ENCODE data around the gene SPEN.
A peak's percentile ranks its signal among the peaks of the same experiment; 100 is the strongest.
"Not testable (repeated sequence)": the region's sequence is repeated elsewhere in the genome, so short reads cannot be mapped to it uniquely, and the experiment has no call there.

SPEN gene

DNA sequence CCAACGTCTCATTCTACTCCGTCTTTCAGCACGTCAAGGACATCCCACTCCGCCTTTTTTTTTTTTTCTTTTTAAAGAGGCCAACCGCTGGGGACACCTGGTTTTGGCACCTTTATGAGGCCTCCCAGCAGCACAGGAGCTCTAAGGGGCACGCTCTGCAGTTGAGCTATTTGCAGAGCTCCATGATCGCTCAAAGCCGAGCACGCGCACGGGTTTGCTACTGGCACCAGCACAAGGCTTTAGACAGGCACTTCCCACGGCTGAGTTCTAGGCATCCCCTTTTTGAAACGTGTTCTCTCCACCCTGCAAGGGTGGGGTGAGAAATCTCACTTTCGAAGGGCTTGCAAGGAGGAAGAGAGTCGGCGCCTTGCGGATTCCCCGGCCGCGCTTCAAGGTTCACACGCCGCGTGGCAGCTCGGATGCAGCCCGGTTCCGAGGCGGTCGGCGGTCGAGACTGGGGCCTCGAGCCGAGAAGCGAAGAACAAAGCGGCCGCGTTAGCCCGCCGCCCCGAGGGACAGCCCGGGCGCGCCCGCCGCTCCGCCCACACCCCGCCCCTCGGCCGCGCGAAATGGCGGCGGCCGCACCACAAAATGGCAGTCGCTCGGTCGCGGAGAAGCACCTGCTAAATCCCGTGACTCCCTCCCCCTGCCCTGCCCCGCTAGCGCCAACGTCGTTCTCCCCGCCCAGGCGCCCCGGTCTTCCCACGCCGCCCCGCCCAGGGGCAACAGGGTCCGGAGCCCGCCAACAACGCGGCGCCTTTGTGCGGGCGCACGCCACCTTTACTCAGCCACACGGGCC lies 12.9 kb upstream of the SPEN start:
- DNase-seq (ENCODE audit: low read depth in 1 of 2, low spot score in 1 of 2): peak; percentile 65 to 84

DNA sequence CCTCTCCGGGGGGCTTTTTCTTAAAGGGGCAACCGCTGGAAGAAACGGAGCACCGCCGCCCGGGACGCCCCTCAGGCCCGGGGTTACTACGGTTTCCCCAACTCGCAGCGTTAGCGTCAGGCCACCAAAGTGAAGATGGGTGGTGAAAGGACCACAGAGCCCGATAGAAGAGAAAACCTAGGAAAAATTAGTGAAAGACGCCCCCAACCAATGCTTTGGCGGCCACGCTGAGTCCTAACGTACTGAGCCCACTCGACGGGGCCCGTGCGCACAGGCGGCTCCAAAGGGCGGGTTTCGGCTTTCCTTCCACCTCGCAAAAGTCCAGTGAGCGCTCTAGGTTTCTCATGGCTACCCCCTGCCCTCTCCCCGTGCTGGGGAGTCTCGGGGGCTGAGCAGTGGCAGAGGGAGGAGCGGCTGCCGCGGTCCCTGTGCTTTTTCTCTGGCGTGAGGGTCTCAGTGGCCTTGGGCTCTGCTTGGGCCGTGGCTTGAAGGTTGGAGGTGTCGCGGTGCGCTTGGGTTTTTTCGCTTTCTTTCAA lies 12.2 kb upstream of the SPEN start:
- no peak for DNase-seq (ENCODE audit: low read depth in 1 of 2, low spot score in 1 of 2)

DNA sequence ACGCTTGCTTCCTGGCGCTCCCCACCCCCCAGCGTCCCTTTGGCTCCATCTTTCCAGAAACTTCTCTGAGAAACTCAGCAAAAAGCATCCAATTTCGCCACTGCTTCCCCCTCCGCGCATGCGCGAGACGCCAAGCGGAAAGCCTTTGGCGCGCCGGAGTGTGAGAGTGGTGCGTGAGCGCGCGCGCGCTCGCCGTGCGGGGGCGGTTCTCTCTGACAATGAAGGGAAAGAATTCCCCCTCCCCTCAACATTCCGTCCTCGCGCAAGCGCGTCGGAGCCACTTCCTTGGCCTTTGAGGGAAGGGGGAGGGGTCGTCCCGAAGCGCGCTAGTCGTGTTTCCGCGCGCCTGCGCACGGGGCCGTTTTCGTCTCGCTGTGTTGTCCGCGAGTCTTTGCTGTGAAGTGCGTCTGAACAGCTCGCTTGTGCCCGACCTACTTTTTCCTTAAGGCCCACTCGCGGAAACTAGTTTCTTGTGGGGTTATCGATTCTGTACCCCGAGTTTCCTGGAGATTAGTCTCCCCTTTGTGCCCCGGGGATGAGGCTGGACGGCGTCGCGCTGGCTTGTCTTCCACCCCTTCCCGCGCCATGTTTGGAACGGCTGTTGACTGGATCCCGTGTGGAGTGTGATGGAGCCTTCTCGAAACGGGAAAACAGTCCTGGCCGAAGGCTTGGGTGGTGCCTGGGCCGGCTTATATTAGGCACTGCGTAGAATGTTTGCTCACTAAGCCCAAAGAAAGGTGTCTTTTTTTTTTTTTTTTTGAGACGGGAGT lies 11.6 kb upstream of the SPEN start:
- peak; percentile 97 to 99 for DNase-seq (ENCODE audit: low read depth in 1 of 2, low spot score in 1 of 2)

DNA sequence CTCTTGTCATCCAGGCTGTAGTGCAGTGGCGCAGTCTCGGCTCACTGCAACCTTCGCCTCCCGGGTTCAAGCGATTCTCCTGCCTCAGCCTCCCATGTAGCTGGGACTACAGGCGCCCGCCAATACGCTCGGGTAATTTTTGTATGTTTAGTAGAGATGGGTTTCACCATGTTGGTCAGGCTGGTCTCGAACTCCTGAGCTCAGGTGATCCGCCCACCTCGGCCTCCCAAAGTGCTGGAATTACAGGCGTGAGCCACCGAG lies 11.1 kb upstream of the SPEN start:
- DNase-seq (ENCODE audit: low read depth in 1 of 2, low spot score in 1 of 2): not testable (repeated sequence)

DNA sequence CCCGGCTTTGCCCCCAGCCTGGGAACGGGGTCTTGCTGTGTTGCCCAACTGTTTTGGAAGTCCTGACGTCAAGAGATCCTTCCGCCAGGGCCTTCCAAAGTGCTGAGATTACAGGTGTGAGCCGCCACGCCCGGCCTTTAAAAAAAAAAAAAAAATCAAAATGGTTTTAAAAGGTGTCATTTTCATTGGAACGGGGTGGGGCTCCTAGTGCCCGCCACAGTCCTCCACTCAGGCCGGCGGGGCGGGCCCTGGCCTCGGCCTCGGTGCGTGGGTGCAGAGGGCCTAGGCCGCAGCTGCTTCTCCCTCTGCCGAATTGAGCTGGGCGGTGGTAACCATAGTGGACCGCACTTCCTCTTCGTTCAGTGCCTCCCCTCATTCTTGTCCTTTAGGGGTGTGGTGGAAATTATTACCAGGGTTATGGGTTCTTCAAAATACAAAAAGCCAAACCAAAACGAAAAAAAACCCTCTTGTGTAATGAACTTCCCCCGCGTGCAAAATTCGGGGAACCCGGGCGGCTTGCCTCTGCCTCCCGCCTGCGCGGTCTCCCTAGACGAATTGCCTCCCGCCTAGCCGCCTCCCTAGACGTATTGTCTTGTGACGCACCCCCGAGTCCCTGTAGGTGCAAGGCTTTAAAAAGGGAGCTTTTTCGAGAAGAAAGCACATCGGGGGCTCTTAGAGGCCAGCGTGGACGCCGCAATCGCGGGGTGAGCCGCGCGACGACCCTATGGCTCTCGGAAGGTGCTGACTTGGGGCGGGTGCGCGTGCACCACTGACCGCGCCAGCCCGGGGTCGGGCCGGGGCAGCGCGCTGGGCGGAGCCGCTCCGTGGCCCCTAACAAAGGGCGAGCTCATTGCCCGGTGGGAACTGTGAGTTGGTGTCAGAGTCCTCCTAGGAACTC lies 10.5 kb upstream of the SPEN start:
- DNase-seq (ENCODE audit: low read depth in 1 of 2, low spot score in 1 of 2): peak in 1 of 2 donors; percentile 8

DNA sequence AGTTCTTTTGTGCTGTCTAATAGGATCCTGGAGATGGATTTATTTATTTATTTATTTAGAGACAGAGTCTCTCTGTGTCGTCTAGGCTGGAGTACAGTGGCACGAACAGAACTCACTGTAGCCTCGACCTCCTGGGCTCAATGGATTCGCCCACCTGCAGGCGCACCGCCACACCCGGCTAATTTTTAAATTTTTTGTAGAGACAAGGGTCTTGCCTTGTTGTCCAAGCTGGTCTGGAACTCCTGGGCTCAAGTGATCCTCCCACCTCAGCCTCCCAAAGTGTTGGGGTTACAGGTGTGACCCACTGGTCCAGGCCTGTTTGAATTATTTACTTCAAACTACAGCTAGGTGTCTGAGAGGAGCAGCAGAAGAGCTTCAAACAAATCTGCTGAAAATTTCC lies 9.6 kb upstream of the SPEN start:
- no peak for DNase-seq (ENCODE audit: low read depth in 1 of 2, low spot score in 1 of 2)

DNA sequence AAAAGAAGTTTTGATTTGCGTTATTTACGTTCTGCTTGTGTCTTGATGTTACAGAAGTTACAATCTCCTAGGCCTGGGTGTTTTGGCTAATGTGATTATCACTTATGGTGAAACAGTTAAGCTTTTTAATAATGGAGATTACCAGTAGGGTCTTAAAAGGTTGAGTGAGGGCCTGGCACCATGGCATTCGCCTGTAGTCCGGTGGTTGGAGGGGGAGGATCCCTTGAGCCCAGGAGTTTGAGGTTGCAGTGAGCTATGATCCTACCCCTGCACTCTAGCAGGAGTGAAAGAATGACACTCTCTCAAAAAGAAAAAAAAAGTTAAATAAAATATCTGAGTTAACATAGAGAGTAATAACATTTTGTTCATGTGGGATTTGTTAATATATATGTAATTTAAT lies 8.8 kb upstream of the SPEN start:
- DNase-seq (ENCODE audit: low read depth in 1 of 2, low spot score in 1 of 2): no peak

DNA sequence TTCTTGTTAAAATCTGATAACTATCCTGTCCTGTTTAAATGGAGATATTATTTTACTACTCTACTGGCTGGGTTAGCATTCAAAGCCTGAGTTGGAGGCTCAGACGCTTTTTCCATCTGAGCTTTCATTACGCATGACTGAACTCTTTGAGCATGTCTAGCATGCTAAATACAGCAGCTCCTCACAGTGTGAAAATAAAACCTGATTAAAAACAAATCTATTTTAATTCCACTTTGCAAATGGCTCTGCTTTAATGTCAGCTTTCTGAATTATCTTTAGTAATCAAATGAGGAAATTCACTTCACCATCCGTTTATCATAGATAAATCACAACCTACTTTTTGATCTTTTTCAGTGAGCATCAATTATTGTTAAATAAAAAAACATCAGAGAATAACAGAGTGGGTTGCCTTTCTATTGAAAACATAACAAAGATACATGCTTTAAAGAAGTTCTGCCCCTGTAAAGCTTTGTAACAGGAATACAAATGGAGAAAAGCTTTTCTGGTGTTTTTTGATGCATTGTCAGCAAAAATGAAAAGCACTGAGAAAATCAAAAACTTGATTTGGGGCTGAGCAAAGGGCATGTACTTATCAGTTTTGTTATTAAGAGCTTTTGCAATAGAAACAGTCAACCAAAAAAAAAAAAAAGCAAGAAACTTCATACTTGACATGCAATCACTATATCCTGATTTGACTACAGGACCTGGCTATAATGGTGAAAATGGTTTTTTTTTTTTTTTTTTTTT lies 3.5 kb upstream of the SPEN start:
- DNase-seq (ENCODE audit: low read depth in 1 of 2, low spot score in 1 of 2): no peak

DNA sequence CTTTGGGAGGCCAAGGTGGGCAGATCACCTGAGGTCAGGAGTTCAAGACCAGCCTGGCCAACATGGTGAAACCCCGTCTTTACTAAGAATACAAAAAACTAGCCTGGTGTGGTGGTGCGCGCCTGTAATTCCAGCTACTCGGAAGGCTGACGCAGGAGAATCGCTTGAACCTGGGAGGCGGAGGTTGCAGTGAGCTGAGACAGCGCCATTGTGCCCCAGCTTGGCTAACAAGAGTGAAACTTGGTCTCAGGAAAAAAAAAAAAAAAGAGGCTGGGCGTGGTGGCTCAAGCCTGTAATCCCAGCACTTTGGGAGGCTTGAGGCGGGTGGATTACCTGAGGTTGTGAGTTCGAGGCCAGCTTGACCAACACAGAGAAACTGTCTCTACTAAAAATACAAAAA lies 1.5 kb upstream of the SPEN start:
- DNase-seq (ENCODE audit: low read depth in 1 of 2, low spot score in 1 of 2): not testable (repeated sequence)

DNA sequence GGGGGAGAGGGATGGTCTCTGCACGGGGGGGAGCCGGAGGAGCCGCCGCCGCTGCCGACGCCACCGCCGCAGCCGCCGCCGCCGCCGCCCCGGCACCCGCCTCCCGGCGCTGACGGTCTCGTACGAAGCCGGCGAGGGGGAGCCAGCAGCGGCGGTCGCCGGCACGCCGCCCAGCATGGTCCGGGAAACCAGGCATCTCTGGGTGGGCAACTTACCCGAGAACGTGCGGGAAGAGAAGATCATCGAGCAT lies 311 bp downstream of the SPEN start:
- DNase-seq (ENCODE audit: low read depth in 1 of 2, low spot score in 1 of 2): no peak

DNA sequence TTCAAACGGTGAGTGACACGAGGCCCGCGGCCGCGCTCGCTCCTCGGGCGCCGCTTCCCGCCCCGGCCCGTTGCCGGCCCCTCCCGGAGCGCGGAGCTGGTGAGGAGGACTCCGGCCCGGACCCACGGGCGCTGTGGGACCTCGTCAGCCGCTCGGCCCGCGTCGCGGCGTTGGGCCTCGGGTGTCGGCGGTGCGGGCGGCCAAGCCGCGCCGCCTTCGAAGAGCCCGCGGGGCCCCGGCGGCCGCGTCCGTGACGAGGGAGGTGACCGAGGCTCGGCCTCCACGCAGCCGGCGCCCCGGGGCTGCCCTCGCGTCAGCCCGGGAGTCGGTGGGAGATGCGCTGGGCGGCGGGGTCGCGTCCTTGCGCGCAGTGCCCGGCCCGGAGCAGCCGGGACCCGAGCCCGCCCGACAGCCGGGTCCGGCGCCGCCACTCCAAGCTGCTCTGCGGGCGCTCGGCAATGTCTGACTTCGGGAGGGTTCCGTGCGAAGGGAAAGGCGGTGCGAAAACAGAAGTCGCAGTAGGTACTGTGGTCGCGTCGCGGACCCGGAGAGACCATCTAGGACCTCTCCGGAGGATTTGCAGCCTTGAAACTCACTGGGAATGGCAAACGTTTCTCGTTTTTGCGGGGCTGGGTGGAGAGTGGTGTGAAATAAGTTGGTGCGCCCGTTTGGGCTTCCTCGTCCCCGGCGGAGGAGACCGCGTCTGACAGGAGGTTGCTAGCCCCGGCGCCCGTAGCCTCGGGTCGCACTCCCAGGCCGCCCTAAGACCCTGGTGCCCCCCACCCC lies 829 bp downstream of the SPEN start:
- peak in 1 of 2 donors; percentile 31 for DNase-seq (ENCODE audit: low read depth in 1 of 2, low spot score in 1 of 2)

DNA sequence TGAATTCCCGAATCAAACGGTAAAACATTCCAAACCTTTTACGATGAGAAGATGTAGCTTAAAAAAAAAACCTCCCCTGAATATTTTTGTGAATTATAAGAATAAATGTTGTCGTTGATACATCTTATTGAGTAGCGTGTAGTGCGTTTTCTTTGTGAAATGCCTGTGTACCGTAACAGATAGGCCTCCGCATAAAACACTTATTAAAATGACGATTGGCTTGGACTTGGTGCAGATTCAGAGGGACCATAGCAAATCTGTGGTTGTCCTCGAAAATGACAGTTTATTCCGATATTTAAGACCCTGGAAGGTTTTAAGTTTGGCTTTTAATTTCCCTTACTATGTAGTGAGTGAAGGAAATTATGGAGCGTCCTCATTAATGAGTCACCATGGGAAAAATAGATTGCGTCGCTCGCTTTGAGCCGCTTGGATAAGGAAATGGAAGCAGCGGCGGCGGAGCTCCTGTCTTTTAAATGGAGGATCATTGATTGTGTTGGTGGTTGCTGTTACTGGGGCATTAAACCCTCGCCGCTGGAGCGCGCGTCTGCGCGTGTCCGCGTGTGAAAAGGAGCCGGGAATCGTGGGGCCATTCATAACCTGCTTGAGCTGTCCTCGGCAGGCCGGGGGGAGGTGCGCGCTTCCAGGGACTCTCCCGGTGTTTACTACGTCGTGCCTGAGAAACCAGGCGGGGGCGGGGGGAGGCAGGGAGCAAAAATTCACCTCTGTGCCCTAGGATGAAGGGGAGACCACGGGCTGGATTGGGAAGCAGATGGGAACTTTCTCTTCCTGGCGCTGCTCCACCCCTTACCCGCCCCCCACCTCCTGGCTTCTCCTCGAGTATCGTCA lies 1.6 kb downstream of the SPEN start:
- DNase-seq (ENCODE audit: low read depth in 1 of 2, low spot score in 1 of 2): peak in 1 of 2 donors; percentile 51

DNA sequence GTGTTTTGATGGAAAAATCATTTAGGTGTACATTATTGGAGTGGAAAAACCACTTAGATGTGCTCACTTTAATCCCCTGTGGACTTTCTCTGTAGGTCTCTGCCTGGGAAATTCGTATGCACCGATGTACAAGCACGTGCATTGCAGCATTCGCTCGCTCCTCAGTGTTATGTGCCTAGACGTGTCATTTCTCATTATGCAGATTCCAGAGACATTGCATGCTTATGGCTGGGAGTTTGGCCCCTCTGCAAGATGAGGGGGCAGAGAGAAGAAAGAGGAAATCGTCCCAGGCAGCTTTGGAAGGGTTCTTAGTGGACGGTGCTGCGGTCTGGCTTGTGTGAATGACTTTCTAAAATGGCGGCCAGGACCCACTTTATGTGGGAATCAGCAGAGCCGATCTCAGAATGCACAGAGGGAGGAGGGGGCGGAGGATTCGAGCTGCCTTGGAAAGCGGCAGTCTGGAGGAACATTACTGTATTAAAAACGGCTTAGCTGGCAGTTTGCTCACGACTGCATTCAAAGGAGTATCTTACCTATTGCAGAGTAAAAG lies 2.3 kb downstream of the SPEN start:
- DNase-seq (ENCODE audit: low read depth in 1 of 2, low spot score in 1 of 2): no peak

DNA sequence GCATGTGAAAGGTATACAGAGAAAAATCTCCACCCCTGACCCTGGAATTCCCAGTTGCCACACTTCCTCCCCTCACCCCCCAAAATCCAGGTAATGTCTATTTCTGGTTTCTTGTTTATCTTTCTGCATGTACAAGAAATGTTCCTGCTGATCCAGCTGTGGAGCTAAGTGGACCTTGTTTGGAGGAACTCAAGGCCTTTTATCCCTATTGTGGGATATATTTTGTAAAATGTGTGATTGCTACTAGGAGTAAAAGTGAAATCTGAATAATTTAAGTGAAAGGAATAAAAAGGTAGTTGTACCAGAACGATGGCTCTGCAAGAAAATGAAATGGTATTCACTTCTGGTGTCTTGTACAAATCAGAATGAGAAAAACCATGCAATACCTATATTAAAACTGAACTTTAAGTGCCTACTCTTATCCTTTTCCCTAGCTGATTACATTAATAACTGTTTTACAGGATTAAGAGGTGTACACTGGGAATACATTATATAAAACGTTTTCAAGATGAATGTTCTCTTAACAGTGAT lies 3.0 kb downstream of the SPEN start:
- no peak for DNase-seq (ENCODE audit: low read depth in 1 of 2, low spot score in 1 of 2)

DNA sequence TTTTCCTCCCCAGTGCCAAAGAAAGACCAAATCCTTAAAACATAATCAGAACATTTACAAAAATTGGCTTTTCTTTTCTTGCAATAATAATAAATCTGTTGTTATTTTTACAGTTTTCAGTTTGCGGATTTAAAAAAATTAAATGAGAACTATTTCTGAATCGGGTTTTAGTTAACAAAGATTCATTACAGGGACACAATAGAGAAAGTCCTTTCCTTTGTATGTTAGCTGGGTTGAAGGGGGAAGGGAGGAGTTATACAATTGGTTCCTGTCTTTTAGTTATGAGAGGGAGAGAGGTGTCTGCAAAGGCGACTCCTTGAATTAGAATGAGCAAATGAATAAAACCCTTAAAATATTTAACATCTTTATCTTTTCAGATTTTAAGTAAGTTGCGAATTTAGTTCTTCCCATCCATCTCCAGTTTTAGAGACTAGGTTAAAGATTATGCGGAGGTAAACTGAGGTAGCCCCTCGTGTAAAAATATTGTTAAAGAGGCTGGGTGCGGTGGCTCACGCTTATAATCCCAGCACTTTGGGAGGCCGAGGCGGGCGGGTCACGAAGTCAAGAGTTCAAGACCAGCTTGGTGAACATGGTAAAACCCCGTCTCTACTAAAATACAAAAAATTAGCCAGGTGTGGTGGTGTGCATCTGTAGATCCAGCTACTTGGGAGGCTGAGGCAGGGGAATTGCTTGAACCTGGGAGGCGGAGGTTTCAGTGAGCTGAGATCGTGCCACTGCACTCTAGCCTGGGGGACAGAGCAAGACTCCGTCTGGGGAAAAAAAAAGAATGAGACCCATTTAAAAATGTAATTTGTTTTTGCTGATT lies 3.9 kb downstream of the SPEN start:
- DNase-seq (ENCODE audit: low read depth in 1 of 2, low spot score in 1 of 2): no peak

DNA sequence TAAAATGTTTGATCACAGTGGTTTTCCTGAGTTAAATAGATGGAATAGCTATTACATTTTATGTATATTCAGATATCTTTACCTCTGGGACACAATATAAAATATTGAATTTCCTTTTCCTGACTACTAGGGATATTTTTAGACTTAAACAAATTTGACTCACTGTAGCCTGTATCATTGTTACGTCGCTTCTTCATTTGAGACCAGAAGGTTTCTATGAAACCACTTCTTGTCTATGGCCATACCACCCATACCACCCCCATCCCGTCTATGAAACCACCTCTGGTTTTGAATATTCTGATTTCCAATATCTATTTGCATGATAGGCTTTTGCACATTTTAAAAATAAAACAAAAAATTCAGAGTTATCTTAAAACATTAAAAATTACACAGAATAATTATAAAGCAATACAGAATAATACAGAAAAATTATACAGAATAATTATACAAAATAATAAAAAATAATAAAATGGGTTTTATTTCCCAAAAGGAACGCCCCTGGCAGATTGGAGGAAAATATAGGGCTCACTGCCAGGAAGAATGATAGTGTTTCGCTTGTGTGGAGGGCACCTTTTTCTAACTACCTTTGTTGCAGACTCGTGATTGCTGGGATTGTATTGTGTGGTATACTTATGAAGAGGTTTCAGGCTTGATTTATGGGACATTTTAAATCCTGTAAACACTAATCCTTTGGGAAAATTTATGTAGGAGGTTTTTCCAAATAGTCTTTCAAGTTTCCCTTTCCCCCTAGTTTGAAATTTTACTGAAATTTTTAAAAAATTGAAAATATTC lies 4.7 kb downstream of the SPEN start:
- no peak for DNase-seq (ENCODE audit: low read depth in 1 of 2, low spot score in 1 of 2)

DNA sequence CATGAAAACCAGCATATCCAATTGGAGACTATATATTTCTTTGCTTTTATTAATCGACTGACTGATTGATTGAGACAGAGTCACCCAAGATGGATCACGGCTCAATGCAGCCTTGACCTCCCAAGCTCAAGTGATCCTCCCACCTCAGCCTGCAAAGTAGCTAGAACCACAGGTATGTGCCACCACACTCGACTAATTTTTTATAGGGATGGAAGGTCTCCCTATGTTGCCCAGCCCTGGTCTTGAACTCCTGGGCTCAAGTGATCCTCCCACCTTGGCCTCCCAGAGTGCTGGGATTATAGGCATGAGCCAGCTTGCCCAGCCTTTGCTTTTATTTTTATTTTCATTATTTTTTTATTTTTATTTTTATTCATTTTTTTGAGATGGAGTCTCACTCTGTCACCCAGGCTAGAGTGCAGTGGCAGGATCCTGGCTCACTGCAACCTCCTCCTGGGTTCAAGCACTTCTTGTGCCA lies 5.4 kb downstream of the SPEN start:
- no peak for DNase-seq (ENCODE audit: low read depth in 1 of 2, low spot score in 1 of 2)

Measured in activated T-helper 1 cell treated with anti-CD3 and anti-CD28 coated beads, Interleukin-2, amount 50 U/mL, for 16 hours (primary cell).